GM12878 (cell line): ENCODE data around the gene FAM222B. TPM values are rescaled to one million over a fixed set of nuclear protein-coding genes. Genes with fewer than 3 reads are reported as not detected.

Source experiments
- ATAC-seq: fragments of 200-7000 bp; cut with Tn5 transposase; 3 replicates; pipeline ENCODE4 v1.9.1; 2020; ENCODE audit warnings: mild to moderate bottlenecking, moderate library complexity
- BruUV-seq: library from RNA; stranded (reverse); fragments of 400-500 nt; replicated peaks from 2 replicates; lab custom pipeline; 2021; lab: Mats Ljungman, UMichigan
- CTCF ChIA-PET: fragments of 300-600 bp; sonication (Branson Sonifier 250); formaldehyde crosslinking; extraction: SDS; loops from one replicate; lab custom pipeline; 2021; ENCODE audit warnings: inconsistent platforms; lab: Yijun Ruan, JAX
- POLR2A ChIA-PET: fragments of 350-600 bp; formaldehyde crosslinking; extraction: SDS; loops from one replicate; lab custom pipeline; 2021; ENCODE audit warnings: inconsistent platforms; lab: Charles Lee
- RAD21 ChIA-PET: fragments of 300-600 bp; sonication (Branson Sonifier 250); formaldehyde crosslinking; loops from one replicate; lab custom pipeline; 2023; ENCODE audit warnings: antibody characterized with exemption; ENCODE audit not compliant: unreplicated experiment; lab: Charles Lee
- SMC1A ChIA-PET: fragments of 300-600 bp; sonication (Branson Sonifier 250); formaldehyde crosslinking; loops from one replicate; lab custom pipeline; 2023; ENCODE audit not compliant: unreplicated experiment, uncharacterized antibody; lab: Charles Lee
- DNase-seq: peaks from one replicate; pipeline ENCODE4 v3.0.0-alpha.2; 2011; ENCODE audit warnings: low read depth, low spot score
- FAIRE-seq: peaks from 3 replicates; lab custom pipeline; 2011; peaks lifted over from hg19 to GRCh38; lab: Jason Lieb, UNC
- H2AFZ ChIP-seq: 2 replicates; pipeline ENCODE4 v1.6.0; 2011; ENCODE audit warnings: low read depth, low read length, control low read depth; ENCODE audit not compliant: control insufficient read depth
- H3K27ac ChIP-seq: 2 replicates; pipeline ENCODE4 v1.5.1; 2011; ENCODE audit warnings: control low read depth; ENCODE audit not compliant: control insufficient read depth, insufficient read depth
- H3K27me3 ChIP-seq, 2 experiments: replicated peaks in 1 of 2; 2 replicates each; pipeline versions ENCODE4 v1.6.0 to v1.6.1; 2011; ENCODE audit warnings: low read length in 1 of 2; ENCODE audit not compliant: control insufficient read depth in 2 of 2, insufficient read depth in 2 of 2
- H3K36me3 ChIP-seq, 2 experiments: 2 replicates each; pipeline ENCODE4 v1.5.1; 2011; ENCODE audit warnings: low read length in 1 of 2; ENCODE audit not compliant: control insufficient read depth in 2 of 2, insufficient read depth in 2 of 2
- H3K4me1 ChIP-seq: 2 replicates; pipeline ENCODE4 v1.6.1; 2011; ENCODE audit warnings: mild to moderate bottlenecking, low read length, moderate library complexity, mixed read lengths; ENCODE audit not compliant: control insufficient read depth, insufficient read depth
- H3K4me2 ChIP-seq: 2 replicates; pipeline ENCODE4 v1.6.0; 2011; ENCODE audit warnings: control low read depth; ENCODE audit not compliant: control insufficient read depth, insufficient read depth
- H3K4me3 ChIP-seq: fragments of 200-600 bp; sonication (generic); 2 replicates; pipeline ENCODE4 v1.5.1; 2016
- H3K79me2 ChIP-seq: 2 replicates; pipeline ENCODE4 v1.6.0; 2011; ENCODE audit warnings: low read length; ENCODE audit not compliant: control insufficient read depth, insufficient read depth
- H3K9ac ChIP-seq: 2 replicates; pipeline ENCODE4 v1.8.0; 2011; ENCODE audit warnings: low read length, control low read depth, mixed read lengths; ENCODE audit not compliant: control insufficient read depth, insufficient read depth
- H3K9me3 ChIP-seq: replicated peaks from 3 replicates; pipeline ENCODE4 v1.5.1; 2011; ENCODE audit warnings: mild to moderate bottlenecking, low read length; ENCODE audit not compliant: control insufficient read depth, insufficient read depth
- H4K20me1 ChIP-seq: 2 replicates; pipeline ENCODE4 v1.6.0; 2011; ENCODE audit not compliant: control insufficient read depth, insufficient read depth
- CBFB ChIP-seq: IDR thresholded peaks from 2 replicates; pipeline ENCODE4 v1.6.1; 2016; ENCODE audit warnings: antibody characterized with exemption, low read depth
- POLR2AphosphoS2 ChIP-seq: IDR thresholded peaks from 2 replicates; pipeline ENCODE4 v1.6.1; 2011; ENCODE audit warnings: low read depth, mild to moderate bottlenecking, low read length, improper control_type of control experiment, moderate library complexity
- RAD51 ChIP-seq: fragments of 450-650 bp; IDR thresholded peaks from 2 replicates; pipeline ENCODE4 v1.6.1; 2016; ENCODE audit warnings: moderate library complexity, mild to moderate bottlenecking, inconsistent platforms
- SMAD5 ChIP-seq: IDR thresholded peaks from 2 replicates; pipeline ENCODE4 v1.6.1; 2016; ENCODE audit warnings: antibody characterized with exemption, low read depth
- WGBS: methylation state at CpG from one replicate; pipeline ENCODE4 v1.1.6; 2016; ENCODE audit warnings: low lambda C conversion rate; ENCODE audit not compliant: insufficient replicate concordance, insufficient coverage; ENCODE audit errors: missing lambda C conversion rate; 5-methylcytosine and 5-hydroxymethylcytosine counted together
- in situ Hi-C: fragments of 300-500 bp; cut with MboI; formaldehyde crosslinking; loops from 9 replicates; pipeline ENCODE4 v1.14.3; 2018; ENCODE audit warnings: mixed read lengths
- intact Hi-C: fragments of 100-400 bp; cut with micrococcal nuclease; formaldehyde crosslinking; loops from one replicate; pipeline ENCODE4 v1.14.2; 2022; ENCODE audit not compliant: unreplicated experiment
- polyA plus RNA-seq, 11 experiments: library from polyadenylated mRNA; depleted of rRNA in 4 of 11; unstranded in 6 of 11; stranded (reverse) in 5 of 11; fragments of >200 nt; fragmentation: Nextera tagmentation in 4 of 11; fragmentation: Illumina TruSeq in 1 of 11; extraction: Ambion mirVana in 4 of 11; extraction: Trizol in 1 of 11; gene quantifications; 1 replicate in 1 of 11; 2 replicates in 10 of 11; pipeline versions ENCODE4 v1.2.1 to v1.2.3, GENCODE V29; 2011 to 2016; ENCODE audit warnings: inconsistent platforms in 2 of 11, missing spikeins in 2 of 11, low read depth in 1 of 11
- total RNA-seq, 4 experiments: library from RNA; depleted of rRNA in 3 of 4; stranded (reverse); fragments of >200 nt in 3 of 4; fragmentation: Illumina TruSeq in 1 of 4; extraction: Trizol in 1 of 4; gene quantifications; 2 replicates each; pipeline versions ENCODE4 v1.2.1 to v1.2.3, GENCODE V29; 2013 to 2021
- TF ChIP-seq, protein P1 (sequence below): fragments of 150-350 bp; IDR thresholded peaks from 2 replicates; pipeline ENCODE4 v1.6.1; 2016; ENCODE audit warnings: low read depth, low read length

Gene FAM222B
- total and polyA plus RNA-seq, 10 of the 15 experiments (the other 5 are each of a cell fraction or from before 2014, with no cell fraction given) = 2.8 to 18.3 (median 6.4) TPM

DNA sequence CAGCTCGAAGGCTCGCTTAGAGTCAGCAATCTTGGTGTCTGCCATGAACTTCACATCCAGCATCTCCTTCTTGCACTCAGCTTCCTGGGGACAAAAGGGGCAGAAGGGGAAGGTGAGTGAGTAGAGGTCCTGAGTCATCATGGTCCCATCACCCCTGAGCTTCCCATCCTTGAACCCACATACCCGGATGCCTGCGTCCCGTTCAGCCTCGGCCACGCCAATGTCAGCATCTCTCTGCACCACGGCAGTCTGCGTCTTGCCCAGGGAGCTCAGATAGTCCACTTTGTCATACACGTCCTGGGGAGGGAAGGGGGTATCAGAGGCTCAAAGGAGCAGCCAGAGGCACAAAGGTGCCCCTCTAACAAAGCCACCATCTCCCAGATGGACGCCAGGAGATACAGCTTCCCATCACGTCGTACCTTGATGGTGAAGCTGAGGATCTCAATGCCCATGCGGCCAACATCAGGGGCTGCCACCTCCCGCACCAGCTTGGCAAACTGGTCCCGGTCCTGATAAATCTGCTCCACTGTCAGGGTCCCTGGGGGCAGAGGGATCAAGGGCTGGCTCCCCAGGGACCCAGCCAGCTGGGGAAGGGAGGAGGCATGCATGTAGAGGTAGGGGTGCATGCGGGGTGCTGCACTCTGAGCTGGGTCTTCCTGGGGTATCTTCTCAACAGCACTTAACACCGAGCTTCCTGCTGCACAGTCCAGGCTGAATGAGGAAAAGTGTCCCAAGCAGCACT lies 39.7 kb upstream of the FAM222B start:
- ChIA-PET SMC1A (interaction anchor here (1.4 kb wide), 2 partner anchors 14 to 33 kb away, joined by 3 to 4 read pairs; no protein-coding TSS in a partner anchor), CTCF (interaction anchor here (0.6 to 2.3 kb wide), 2 partner anchors 119 to 1440 kb away, joined by 3 to 8 read pairs; no protein-coding TSS in a partner anchor), POLR2A (interaction anchor here (0.5 to 1.8 kb wide), 4 partner anchors 10 to 52 kb away, joined by 3 to 9 read pairs (median 6); no protein-coding TSS in a partner anchor), RAD21 (interaction anchor here (1.4 to 1.6 kb wide), 2 partner anchors 10 to 155 kb away, joined by 3 to 6 read pairs; no protein-coding TSS in a partner anchor)
- FAIRE-seq (no peak), DNase-seq (no peak), ATAC-seq (no peak)
- H3K9ac ChIP-seq = no peak overlapping the region
- H3K4me3 ChIP-seq = no peak overlapping the region
- no peaks in the 10 kb centered on the region; the same call in 1 of the 2 replicates for H4K20me1 ChIP-seq
- no peaks in the 10 kb centered on the region for H3K27me3 ChIP-seq
- in situ Hi-C loops = loop anchor here (25.0 kb wide), 1 partner anchor 1395 kb away; no protein-coding TSS in a partner anchor
- no peak overlapping the region for H3K4me2 ChIP-seq
- no peak for TF ChIP-seq RAD51
- no peak for TF ChIP-seq SMAD5
- TF ChIP-seq, protein P1, sequence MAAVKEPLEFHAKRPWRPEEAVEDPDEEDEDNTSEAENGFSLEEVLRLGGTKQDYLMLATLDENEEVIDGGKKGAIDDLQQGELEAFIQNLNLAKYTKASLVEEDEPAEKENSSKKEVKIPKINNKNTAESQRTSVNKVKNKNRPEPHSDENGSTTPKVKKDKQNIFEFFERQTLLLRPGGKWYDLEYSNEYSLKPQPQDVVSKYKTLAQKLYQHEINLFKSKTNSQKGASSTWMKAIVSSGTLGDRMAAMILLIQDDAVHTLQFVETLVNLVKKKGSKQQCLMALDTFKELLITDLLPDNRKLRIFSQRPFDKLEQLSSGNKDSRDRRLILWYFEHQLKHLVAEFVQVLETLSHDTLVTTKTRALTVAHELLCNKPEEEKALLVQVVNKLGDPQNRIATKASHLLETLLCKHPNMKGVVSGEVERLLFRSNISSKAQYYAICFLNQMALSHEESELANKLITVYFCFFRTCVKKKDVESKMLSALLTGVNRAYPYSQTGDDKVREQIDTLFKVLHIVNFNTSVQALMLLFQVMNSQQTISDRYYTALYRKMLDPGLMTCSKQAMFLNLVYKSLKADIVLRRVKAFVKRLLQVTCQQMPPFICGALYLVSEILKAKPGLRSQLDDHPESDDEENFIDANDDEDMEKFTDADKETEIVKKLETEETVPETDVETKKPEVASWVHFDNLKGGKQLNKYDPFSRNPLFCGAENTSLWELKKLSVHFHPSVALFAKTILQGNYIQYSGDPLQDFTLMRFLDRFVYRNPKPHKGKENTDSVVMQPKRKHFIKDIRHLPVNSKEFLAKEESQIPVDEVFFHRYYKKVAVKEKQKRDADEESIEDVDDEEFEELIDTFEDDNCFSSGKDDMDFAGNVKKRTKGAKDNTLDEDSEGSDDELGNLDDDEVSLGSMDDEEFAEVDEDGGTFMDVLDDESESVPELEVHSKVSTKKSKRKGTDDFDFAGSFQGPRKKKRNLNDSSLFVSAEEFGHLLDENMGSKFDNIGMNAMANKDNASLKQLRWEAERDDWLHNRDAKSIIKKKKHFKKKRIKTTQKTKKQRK = no peak
- TF ChIP-seq CBFB = no peak
- TF ChIP-seq POLR2AphosphoS2 = no peak
- H3K79me2 ChIP-seq = no peaks in the 10 kb centered on the region
- H3K9me3 ChIP-seq = no peaks in the 10 kb centered on the region
- no peak overlapping the region for H3K27ac ChIP-seq
- BruUV-seq = no TSS peak
- peaks cover 1% of the 10 kb centered on the region for H3K4me1 ChIP-seq
- peaks cover 9 to 33% of the 10 kb centered on the region in 2 experiments; a peak in 3 of 4 replicates for H3K36me3 ChIP-seq
- 80% methylated on average over 18 of the region's 18 CpGs for WGBS
- H2AFZ ChIP-seq = no peak overlapping the region
- intact Hi-C loops = no loop called here
